ENCODE results near the gene DPY19L3. TPM values are rescaled to one million over a fixed set of nuclear protein-coding genes. Genes with fewer than 3 reads are reported as not detected.

DPY19L3 gene
- total RNA-seq, 2 donors from 2014 or later, result 53.0 to 66.5 TPM

DNA sequence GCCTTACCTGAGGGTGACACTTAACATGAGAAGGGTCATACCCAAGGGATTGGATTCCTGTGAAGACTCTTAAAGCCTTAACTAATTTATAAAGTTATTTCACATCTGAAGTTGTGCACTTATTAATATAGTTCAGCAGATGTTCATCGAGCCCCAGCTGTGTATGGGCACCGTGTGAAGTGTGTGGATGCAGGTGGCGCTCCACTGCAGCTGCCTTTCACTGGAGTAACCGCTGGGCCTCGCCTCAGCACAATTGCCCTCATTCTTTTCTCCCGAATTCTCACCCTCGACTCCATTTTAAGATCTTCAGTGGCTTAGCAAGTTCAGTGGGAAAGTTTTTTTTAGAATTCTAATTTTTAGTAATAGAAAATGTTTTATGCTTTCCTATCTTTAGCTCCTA lies 66.2 kb downstream of the DPY19L3 start:
- DNase-seq (ENCODE audit: low spot score), result no peak
- no peak overlapping the region for H3K4me3 ChIP-seq
- intact Hi-C loops (cut with DNase I), result no loop called here
- H3K4me1 ChIP-seq (replicated peaks), result no peaks in the 10 kb centered on the region
- no peaks in the 10 kb centered on the region for H3K36me3 ChIP-seq
- H3K27ac ChIP-seq, result no peak overlapping the region
- no peaks in the 10 kb centered on the region for H3K27me3 ChIP-seq (replicated peaks; ENCODE audit: insufficient read depth)
- TF ChIP-seq, protein P1, sequence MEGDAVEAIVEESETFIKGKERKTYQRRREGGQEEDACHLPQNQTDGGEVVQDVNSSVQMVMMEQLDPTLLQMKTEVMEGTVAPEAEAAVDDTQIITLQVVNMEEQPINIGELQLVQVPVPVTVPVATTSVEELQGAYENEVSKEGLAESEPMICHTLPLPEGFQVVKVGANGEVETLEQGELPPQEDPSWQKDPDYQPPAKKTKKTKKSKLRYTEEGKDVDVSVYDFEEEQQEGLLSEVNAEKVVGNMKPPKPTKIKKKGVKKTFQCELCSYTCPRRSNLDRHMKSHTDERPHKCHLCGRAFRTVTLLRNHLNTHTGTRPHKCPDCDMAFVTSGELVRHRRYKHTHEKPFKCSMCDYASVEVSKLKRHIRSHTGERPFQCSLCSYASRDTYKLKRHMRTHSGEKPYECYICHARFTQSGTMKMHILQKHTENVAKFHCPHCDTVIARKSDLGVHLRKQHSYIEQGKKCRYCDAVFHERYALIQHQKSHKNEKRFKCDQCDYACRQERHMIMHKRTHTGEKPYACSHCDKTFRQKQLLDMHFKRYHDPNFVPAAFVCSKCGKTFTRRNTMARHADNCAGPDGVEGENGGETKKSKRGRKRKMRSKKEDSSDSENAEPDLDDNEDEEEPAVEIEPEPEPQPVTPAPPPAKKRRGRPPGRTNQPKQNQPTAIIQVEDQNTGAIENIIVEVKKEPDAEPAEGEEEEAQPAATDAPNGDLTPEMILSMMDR (IDR thresholded peaks at IDR 0.05), result no peak
- TF ChIP-seq POLR2A (IDR thresholded peaks at IDR 0.05), result no peak
- TF ChIP-seq POLR2AphosphoS5 (IDR thresholded peaks at IDR 0.05), result no peak
- 81% methylated on average over 7 of the region's 7 CpGs for WGBS
- no peaks in the 10 kb centered on the region for H3K9me3 ChIP-seq

DNA sequence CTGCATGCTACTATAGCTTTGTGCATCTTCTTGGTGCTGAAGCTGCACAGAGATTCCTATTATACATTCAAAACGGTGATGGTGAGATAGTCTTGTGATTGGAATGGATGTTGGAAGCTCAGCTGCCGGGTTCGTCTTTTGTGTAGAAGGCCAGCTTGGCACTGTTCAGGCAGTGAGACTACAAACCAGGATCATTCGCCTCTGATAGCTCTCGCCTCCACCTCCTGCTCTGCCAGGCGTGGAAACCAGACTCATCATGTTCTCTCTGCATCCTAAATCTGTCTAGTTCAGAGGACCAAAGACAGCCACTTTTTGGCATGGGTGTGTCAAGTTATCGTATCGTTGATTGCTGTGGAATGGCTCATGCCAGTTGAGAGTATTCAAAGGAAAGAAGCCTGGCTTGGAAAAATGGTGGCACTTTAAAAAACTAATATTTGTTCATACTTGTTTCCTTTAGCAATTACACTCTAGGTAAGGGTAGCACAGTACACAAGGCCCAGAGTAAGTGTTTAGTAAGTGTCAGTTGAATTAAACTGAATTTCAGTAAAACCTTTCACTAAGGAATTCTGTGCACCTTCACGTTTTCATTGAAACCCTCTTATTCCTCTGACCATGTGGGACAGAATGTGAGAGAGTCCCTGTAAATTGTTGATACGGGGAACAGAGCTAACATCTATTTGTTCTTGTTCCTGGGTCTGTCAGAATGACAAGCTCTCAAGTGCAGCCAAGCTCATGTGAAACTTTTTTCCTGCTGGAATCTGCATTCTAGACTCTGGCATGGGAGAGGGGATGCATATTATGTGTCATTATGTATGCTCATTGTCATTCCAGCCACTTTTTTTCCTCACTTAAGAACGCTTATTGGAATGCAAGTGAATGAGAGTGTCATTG lies 69.8 kb downstream of the DPY19L3 start:
- no peaks in the 10 kb centered on the region for H3K9me3 ChIP-seq
- intact Hi-C loops (cut with DNase I), result no loop called here
- peaks cover 0 to 3% of the 10 kb centered on the region in 2 donors for H3K36me3 ChIP-seq
- H3K27me3 ChIP-seq (replicated peaks; ENCODE audit: insufficient read depth), result no peaks in the 10 kb centered on the region
- no peaks in the 10 kb centered on the region for H3K4me1 ChIP-seq (replicated peaks)
- TF ChIP-seq, protein P1 (IDR thresholded peaks at IDR 0.05), result no peak
- TF ChIP-seq POLR2AphosphoS5 (IDR thresholded peaks at IDR 0.05) (no peak), POLR2A (IDR thresholded peaks at IDR 0.05) (no peak)
- H3K27ac ChIP-seq, result no peak overlapping the region
- H3K4me3 ChIP-seq, result no peak overlapping the region
- 91% methylated on average over 11 of the region's 11 CpGs for WGBS
- no peak for DNase-seq (ENCODE audit: low spot score)

GRCh38 chr19:32476032-32476350 lies 70.4 kb downstream of the DPY19L3 start:
- Histone ChIP-seq H3K36me3 (peaks cover 0 to 3% of the 10 kb centered on the region in 2 donors), H3K9me3 (no peaks in the 10 kb centered on the region), H3K27me3 (replicated peaks; ENCODE audit: insufficient read depth) (no peaks in the 10 kb centered on the region), H3K4me3 (no peak overlapping the region), H3K27ac (no peak overlapping the region), H3K4me1 (replicated peaks) (no peaks in the 10 kb centered on the region)
- WGBS, result 96% methylated on average over 4 of the region's 4 CpGs
- no peak for DNase-seq (ENCODE audit: low spot score)
- intact Hi-C loops (cut with DNase I), result no loop called here
- TF ChIP-seq POLR2A (IDR thresholded peaks at IDR 0.05), result no peak
- no peak for TF ChIP-seq POLR2AphosphoS5 (IDR thresholded peaks at IDR 0.05)
- TF ChIP-seq, protein P1 (IDR thresholded peaks at IDR 0.05), result no peak

GRCh38 chr19:32480321-32480720 lies 74.8 kb downstream of the DPY19L3 start:
- TF ChIP-seq, protein P1 (IDR thresholded peaks at IDR 0.05), result no peak
- no peak for TF ChIP-seq POLR2A (IDR thresholded peaks at IDR 0.05)
- DNase-seq (ENCODE audit: low spot score), result no peak
- 91% methylated on average over 13 of the region's 13 CpGs for WGBS
- Histone ChIP-seq H3K4me3 (no peak overlapping the region), H3K9me3 (no peaks in the 10 kb centered on the region), H3K27me3 (replicated peaks; ENCODE audit: insufficient read depth) (no peaks in the 10 kb centered on the region), H3K4me1 (replicated peaks) (no peaks in the 10 kb centered on the region), H3K27ac (no peak overlapping the region), H3K36me3 (peaks cover 0 to 3% of the 10 kb centered on the region in 2 donors)
- intact Hi-C loops (cut with DNase I), result no loop called here

GRCh38 chr19:32483574-32483973 lies 78.0 kb downstream of the DPY19L3 start:
- no peaks in the 10 kb centered on the region for H3K9me3 ChIP-seq
- intact Hi-C loops (cut with DNase I), result no loop called here
- WGBS, result 92% methylated on average over 4 of the region's 4 CpGs
- H3K4me3 ChIP-seq, result no peak overlapping the region
- DNase-seq (ENCODE audit: low spot score), result no peak
- no peaks in the 10 kb centered on the region for H3K4me1 ChIP-seq (replicated peaks)
- H3K36me3 ChIP-seq, result no peaks in the 10 kb centered on the region
- TF ChIP-seq, protein P1 (IDR thresholded peaks at IDR 0.05), result no peak
- TF ChIP-seq POLR2A (IDR thresholded peaks at IDR 0.05) (no peak), POLR2AphosphoS5 (IDR thresholded peaks at IDR 0.05) (no peak)
- no peaks in the 10 kb centered on the region for H3K27me3 ChIP-seq (replicated peaks; ENCODE audit: insufficient read depth)
- H3K27ac ChIP-seq, result no peak overlapping the region
